ENCODE results near the gene PHF20. TPM values are rescaled to one million over a fixed set of nuclear protein-coding genes. Genes with fewer than 3 reads are reported as not detected.

Gene PHF20
- polyA plus RNA-seq, 1 donor from 2014 or later: 49.2 TPM

GRCh38 chr20:35806075-35806474 is 34.3 kb downstream of the PHF20 start:
- TF ChIP-seq EP300 (conservative IDR thresholded peaks at IDR 0.05; ENCODE audit: poor library complexity, severe bottlenecking): no peak
- TF ChIP-seq MXI1 (conservative IDR thresholded peaks at IDR 0.05; ENCODE audit: poor library complexity, severe bottlenecking): no peak
- TF ChIP-seq POLR2AphosphoS5 (IDR thresholded peaks at IDR 0.05): no peak
- TF ChIP-seq TAF1 (IDR thresholded peaks at IDR 0.05; ENCODE audit: low read depth): no peak
- no peak for TF ChIP-seq EZH2 (IDR thresholded peaks at IDR 0.05; ENCODE audit: borderline replicate concordance, insufficient read depth, low read length, poor library complexity, severe bottlenecking)
- no peak overlapping the region for H3K27ac ChIP-seq (ENCODE audit: low read length)
- H3F3A ChIP-seq (ENCODE audit: insufficient read depth, low read length, poor library complexity, severe bottlenecking): no peaks in the 10 kb centered on the region
- H3K4me2 ChIP-seq (ENCODE audit: low read length): no peak overlapping the region
- no peaks in the 10 kb centered on the region for H3K36me3 ChIP-seq (ENCODE audit: insufficient read depth, low read length)
- no peak overlapping the region for H3K4me3 ChIP-seq (ENCODE audit: low read length)
- H3K9me3 ChIP-seq (ENCODE audit: low read length): no peaks in the 10 kb centered on the region
- no peaks in the 10 kb centered on the region for H4K20me1 ChIP-seq (ENCODE audit: insufficient read depth)
- no peak overlapping the region for H3K9ac ChIP-seq (ENCODE audit: low read length)
- no peaks in the 10 kb centered on the region for H3K27me3 ChIP-seq (ENCODE audit: insufficient read depth, low read depth, low read length)
- H3K9me2 ChIP-seq (ENCODE audit: insufficient read depth, low read length): no peaks in the 10 kb centered on the region
- H2AFZ ChIP-seq (ENCODE audit: low read depth, low read length): no peak overlapping the region
- no peaks in the 10 kb centered on the region for H3K79me2 ChIP-seq (replicated peaks; ENCODE audit: insufficient read depth, low read length)

GRCh38 chr20:35807877-35808276 is 36.1 kb downstream of the PHF20 start:
- Histone ChIP-seq H3K9me2 (ENCODE audit: insufficient read depth, low read length) (no peaks in the 10 kb centered on the region), H3K79me2 (replicated peaks; ENCODE audit: insufficient read depth, low read length) (no peaks in the 10 kb centered on the region)
- no peak for TF ChIP-seq RAD21 (conservative IDR thresholded peaks at IDR 0.05)

GRCh38 chr20:35820715-35821114 is 48.9 kb downstream of the PHF20 start:
- Histone ChIP-seq H3K79me2 (replicated peaks; ENCODE audit: insufficient read depth, low read length) (no peaks in the 10 kb centered on the region), H3K4me3 (ENCODE audit: low read length) (no peak overlapping the region), H3K27me3 (ENCODE audit: insufficient read depth, low read depth, low read length) (no peaks in the 10 kb centered on the region), H2AFZ (ENCODE audit: low read depth, low read length) (no peak overlapping the region), H4K20me1 (ENCODE audit: insufficient read depth) (no peaks in the 10 kb centered on the region), H3K27ac (ENCODE audit: low read length) (no peak overlapping the region), H3F3A (ENCODE audit: insufficient read depth, low read length, poor library complexity, severe bottlenecking) (no peaks in the 10 kb centered on the region), H3K9ac (ENCODE audit: low read length) (no peak overlapping the region), H3K4me2 (ENCODE audit: low read length) (no peak overlapping the region), H3K9me2 (ENCODE audit: insufficient read depth, low read length) (no peaks in the 10 kb centered on the region), H3K36me3 (ENCODE audit: insufficient read depth, low read length) (no peaks in the 10 kb centered on the region), H3K9me3 (ENCODE audit: low read length) (no peaks in the 10 kb centered on the region)
- no peak for TF ChIP-seq MXI1 (conservative IDR thresholded peaks at IDR 0.05; ENCODE audit: poor library complexity, severe bottlenecking)
- no peak for TF ChIP-seq CTCF (IDR thresholded peaks at IDR 0.05; ENCODE audit: poor library complexity, severe bottlenecking)
- TF ChIP-seq EP300 (conservative IDR thresholded peaks at IDR 0.05; ENCODE audit: poor library complexity, severe bottlenecking): no peak
- no peak for TF ChIP-seq POLR2AphosphoS5 (IDR thresholded peaks at IDR 0.05)
- TF ChIP-seq RAD21 (conservative IDR thresholded peaks at IDR 0.05): no peak
- no peak for TF ChIP-seq SMC3 (conservative IDR thresholded peaks at IDR 0.05; ENCODE audit: poor library complexity)
- TF ChIP-seq EZH2 (IDR thresholded peaks at IDR 0.05; ENCODE audit: borderline replicate concordance, insufficient read depth, low read length, poor library complexity, severe bottlenecking): no peak
- no peak for TF ChIP-seq REST (IDR thresholded peaks at IDR 0.05; ENCODE audit: borderline replicate concordance)
- TF ChIP-seq TAF1 (IDR thresholded peaks at IDR 0.05; ENCODE audit: low read depth): no peak

More at GRCh38 chr20:35807877-35808276, 36.1 kb downstream of the PHF20 start:
- H3K9ac ChIP-seq (ENCODE audit: low read length): no peak overlapping the region
- no peaks in the 10 kb centered on the region for H3K27me3 ChIP-seq (ENCODE audit: insufficient read depth, low read depth, low read length)
- no peak overlapping the region for H3K27ac ChIP-seq (ENCODE audit: low read length)
- no peaks in the 10 kb centered on the region for H3K36me3 ChIP-seq (ENCODE audit: insufficient read depth, low read length)
- no peak overlapping the region for H2AFZ ChIP-seq (ENCODE audit: low read depth, low read length)
- no peaks in the 10 kb centered on the region for H3K9me3 ChIP-seq (ENCODE audit: low read length)
- H3K4me3 ChIP-seq (ENCODE audit: low read length): no peak overlapping the region
- no peaks in the 10 kb centered on the region for H4K20me1 ChIP-seq (ENCODE audit: insufficient read depth)
- no peak overlapping the region for H3K4me2 ChIP-seq (ENCODE audit: low read length)
- H3F3A ChIP-seq (ENCODE audit: insufficient read depth, low read length, poor library complexity, severe bottlenecking): no peaks in the 10 kb centered on the region
